ENCODE measurements around the gene FYCO1.

The FYCO1 gene

GRCh38 chr3:45915518-45916231 is 79.9 kb downstream of the FYCO1 start:
- Histone ChIP-seq H3K9ac (no peak overlapping the region), H3K79me2 (no peaks in the 10 kb centered on the region), H3K36me3 (ENCODE audit: control insufficient read depth, insufficient read depth, low read length) (no peaks in the 10 kb centered on the region), H3K4me1 (no peaks in the 10 kb centered on the region), H3K27ac (no peak overlapping the region), H3K4me3 (ENCODE audit: low read depth, low read length) (no peak overlapping the region), H3K4me2 (ENCODE audit: low read length) (no peak overlapping the region), H3K9me3 (ENCODE audit: control insufficient read depth, low read length) (no peaks in the 10 kb centered on the region), H3K27me3 (ENCODE audit: control insufficient read depth, insufficient read depth, low read length) (no peaks in the 10 kb centered on the region), H2AFZ (no peak overlapping the region)
- TF ChIP-seq CTCF (IDR thresholded peaks at IDR 0.05), result no peak

- TF ChIP-seq CTCF (IDR thresholded peaks at IDR 0.05), result no peak
- no peak overlapping the region for H3K4me2 ChIP-seq (ENCODE audit: low read length)
- H3K27me3 ChIP-seq (ENCODE audit: control insufficient read depth, insufficient read depth, low read length), result no peaks in the 10 kb centered on the region
- no peaks in the 10 kb centered on the region for H3K4me1 ChIP-seq
- no peaks in the 10 kb centered on the region for H3K9me3 ChIP-seq (ENCODE audit: control insufficient read depth, low read length)
- H3K9ac ChIP-seq, result no peak overlapping the region
- H3K4me3 ChIP-seq (ENCODE audit: low read depth, low read length), result no peak overlapping the region
- no peaks in the 10 kb centered on the region for H3K36me3 ChIP-seq (ENCODE audit: control insufficient read depth, insufficient read depth, low read length)
- no peak overlapping the region for H2AFZ ChIP-seq
- H3K27ac ChIP-seq, result no peak overlapping the region
- H3K79me2 ChIP-seq, result no peaks in the 10 kb centered on the region
Observed at GRCh38 chr3:45915059-45915439, 80.6 kb downstream of the FYCO1 start.

GRCh38 chr3:45914362-45915058 is 81.1 kb downstream of the FYCO1 start:
- Histone ChIP-seq H3K9ac (no peak overlapping the region), H3K4me3 (ENCODE audit: low read depth, low read length) (no peak overlapping the region), H3K4me1 (no peaks in the 10 kb centered on the region), H2AFZ (no peak overlapping the region), H3K9me3 (ENCODE audit: control insufficient read depth, low read length) (no peaks in the 10 kb centered on the region), H3K27me3 (ENCODE audit: control insufficient read depth, insufficient read depth, low read length) (no peaks in the 10 kb centered on the region), H3K4me2 (ENCODE audit: low read length) (no peak overlapping the region), H3K27ac (no peak overlapping the region), H3K79me2 (no peaks in the 10 kb centered on the region), H3K36me3 (ENCODE audit: control insufficient read depth, insufficient read depth, low read length) (no peaks in the 10 kb centered on the region)
- TF ChIP-seq CTCF (IDR thresholded peaks at IDR 0.05), result no peak

DNA sequence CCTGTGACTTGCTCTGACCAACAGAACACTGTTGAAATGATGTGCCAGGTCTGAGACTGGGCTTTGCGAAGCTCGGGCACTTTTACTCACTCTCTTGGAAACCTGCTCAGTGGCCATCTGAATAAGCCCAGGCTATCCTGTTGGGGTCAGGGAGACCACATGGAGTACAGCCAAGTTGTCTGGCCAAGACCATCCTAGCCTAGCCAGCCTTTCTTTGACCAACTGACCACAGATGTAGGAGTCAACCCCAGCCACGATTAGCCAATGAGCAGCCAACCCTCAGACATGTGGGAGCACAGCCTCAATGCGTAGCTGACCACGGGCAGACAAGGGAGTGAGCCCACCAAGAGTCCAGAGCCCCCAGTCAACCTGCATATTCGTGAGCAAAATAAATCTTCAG is 83.2 kb downstream of the FYCO1 start:
- H2AFZ ChIP-seq, result no peak overlapping the region
- H3K4me2 ChIP-seq (ENCODE audit: low read length), result no peak overlapping the region
- no peak overlapping the region for H3K4me3 ChIP-seq (ENCODE audit: low read depth, low read length)
- no peaks in the 10 kb centered on the region for H3K79me2 ChIP-seq
- H3K4me1 ChIP-seq, result no peaks in the 10 kb centered on the region
- H3K36me3 ChIP-seq (ENCODE audit: control insufficient read depth, insufficient read depth, low read length), result no peaks in the 10 kb centered on the region
- no peaks in the 10 kb centered on the region for H3K9me3 ChIP-seq (ENCODE audit: control insufficient read depth, low read length)
- H3K27me3 ChIP-seq (ENCODE audit: control insufficient read depth, insufficient read depth, low read length), result no peaks in the 10 kb centered on the region
- no peak overlapping the region for H3K9ac ChIP-seq
- no peak for TF ChIP-seq CTCF (IDR thresholded peaks at IDR 0.05)
- no peak overlapping the region for H3K27ac ChIP-seq

All from parathyroid adenoma (tissue), 2 donors.